ENCODE measurements around the gene DTNB. TPM values are rescaled to one million over a fixed set of nuclear protein-coding genes. Genes with fewer than 3 reads are reported as not detected.

The DTNB gene
- polyA plus RNA-seq, 1 donor from 2014 or later, result 22.5 TPM

DNA sequence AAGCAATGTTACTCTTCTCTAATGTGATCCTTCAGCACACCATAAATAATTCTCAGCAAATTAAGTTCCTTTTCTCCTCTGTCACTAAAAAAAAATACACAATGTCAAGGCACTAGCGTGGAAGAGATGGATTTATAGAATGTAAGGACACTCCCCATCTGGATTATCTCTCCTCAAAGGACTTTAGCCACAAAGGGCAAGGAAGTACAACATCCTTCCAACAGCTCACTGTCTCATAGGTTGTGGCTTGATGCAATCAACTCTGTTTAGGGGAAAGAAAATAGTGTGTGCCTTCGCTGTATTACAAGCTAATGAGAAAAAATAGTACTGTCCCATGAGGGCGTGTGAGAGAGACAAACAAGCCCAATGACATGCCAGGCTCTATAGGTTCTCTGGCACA lies 202.6 kb downstream of the DTNB start:
- Histone ChIP-seq H3K79me2 (replicated peaks; ENCODE audit: insufficient read depth, low read length) (no peaks in the 10 kb centered on the region), H3K9ac (ENCODE audit: low read length) (no peak overlapping the region)

DNA sequence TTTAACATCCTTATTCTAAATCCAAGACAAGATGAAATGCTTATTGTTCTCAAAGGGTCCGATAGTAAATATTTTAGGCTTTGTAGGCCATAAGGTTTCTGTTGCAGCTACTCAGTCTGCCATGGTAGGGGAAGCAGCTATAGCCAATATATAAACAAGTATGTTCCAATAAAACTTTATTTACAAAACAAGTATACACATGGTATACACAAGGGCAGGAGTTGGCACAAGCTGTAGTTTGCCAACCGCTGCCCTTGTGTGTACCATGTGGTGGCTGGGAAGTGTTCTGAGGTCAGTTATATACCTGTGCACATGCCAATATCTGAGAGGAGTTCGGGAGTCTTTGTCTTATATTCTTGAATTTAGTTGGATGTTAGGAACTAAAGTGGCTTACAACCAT lies 205.6 kb downstream of the DTNB start:
- Histone ChIP-seq H3K4me2 (ENCODE audit: low read length) (no peak overlapping the region), H3K9me2 (ENCODE audit: insufficient read depth, low read length) (no peaks in the 10 kb centered on the region), H4K20me1 (ENCODE audit: insufficient read depth) (no peaks in the 10 kb centered on the region), H3K27ac (ENCODE audit: low read length) (no peak overlapping the region), H3K4me3 (ENCODE audit: low read length) (no peak overlapping the region), H3K9me3 (ENCODE audit: low read length) (no peaks in the 10 kb centered on the region), H2AFZ (ENCODE audit: low read depth, low read length) (no peak overlapping the region), H3K27me3 (ENCODE audit: insufficient read depth, low read depth, low read length) (no peaks in the 10 kb centered on the region), H3K9ac (ENCODE audit: low read length) (no peak overlapping the region), H3F3A (ENCODE audit: insufficient read depth, low read length, poor library complexity, severe bottlenecking) (no peaks in the 10 kb centered on the region), H3K36me3 (ENCODE audit: insufficient read depth, low read length) (no peaks in the 10 kb centered on the region), H3K79me2 (replicated peaks; ENCODE audit: insufficient read depth, low read length) (no peaks in the 10 kb centered on the region)
- TF ChIP-seq, protein P1, sequence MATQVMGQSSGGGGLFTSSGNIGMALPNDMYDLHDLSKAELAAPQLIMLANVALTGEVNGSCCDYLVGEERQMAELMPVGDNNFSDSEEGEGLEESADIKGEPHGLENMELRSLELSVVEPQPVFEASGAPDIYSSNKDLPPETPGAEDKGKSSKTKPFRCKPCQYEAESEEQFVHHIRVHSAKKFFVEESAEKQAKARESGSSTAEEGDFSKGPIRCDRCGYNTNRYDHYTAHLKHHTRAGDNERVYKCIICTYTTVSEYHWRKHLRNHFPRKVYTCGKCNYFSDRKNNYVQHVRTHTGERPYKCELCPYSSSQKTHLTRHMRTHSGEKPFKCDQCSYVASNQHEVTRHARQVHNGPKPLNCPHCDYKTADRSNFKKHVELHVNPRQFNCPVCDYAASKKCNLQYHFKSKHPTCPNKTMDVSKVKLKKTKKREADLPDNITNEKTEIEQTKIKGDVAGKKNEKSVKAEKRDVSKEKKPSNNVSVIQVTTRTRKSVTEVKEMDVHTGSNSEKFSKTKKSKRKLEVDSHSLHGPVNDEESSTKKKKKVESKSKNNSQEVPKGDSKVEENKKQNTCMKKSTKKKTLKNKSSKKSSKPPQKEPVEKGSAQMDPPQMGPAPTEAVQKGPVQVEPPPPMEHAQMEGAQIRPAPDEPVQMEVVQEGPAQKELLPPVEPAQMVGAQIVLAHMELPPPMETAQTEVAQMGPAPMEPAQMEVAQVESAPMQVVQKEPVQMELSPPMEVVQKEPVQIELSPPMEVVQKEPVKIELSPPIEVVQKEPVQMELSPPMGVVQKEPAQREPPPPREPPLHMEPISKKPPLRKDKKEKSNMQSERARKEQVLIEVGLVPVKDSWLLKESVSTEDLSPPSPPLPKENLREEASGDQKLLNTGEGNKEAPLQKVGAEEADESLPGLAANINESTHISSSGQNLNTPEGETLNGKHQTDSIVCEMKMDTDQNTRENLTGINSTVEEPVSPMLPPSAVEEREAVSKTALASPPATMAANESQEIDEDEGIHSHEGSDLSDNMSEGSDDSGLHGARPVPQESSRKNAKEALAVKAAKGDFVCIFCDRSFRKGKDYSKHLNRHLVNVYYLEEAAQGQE (IDR thresholded peaks at IDR 0.05; ENCODE audit: borderline replicate concordance), result no peak
- TF ChIP-seq EZH2 (IDR thresholded peaks at IDR 0.05; ENCODE audit: borderline replicate concordance, insufficient read depth, low read length, poor library complexity, severe bottlenecking), result no peak
- TF ChIP-seq SMC3 (conservative IDR thresholded peaks at IDR 0.05; ENCODE audit: poor library complexity), result no peak
- TF ChIP-seq RAD21 (conservative IDR thresholded peaks at IDR 0.05), result no peak
- TF ChIP-seq, protein P2, sequence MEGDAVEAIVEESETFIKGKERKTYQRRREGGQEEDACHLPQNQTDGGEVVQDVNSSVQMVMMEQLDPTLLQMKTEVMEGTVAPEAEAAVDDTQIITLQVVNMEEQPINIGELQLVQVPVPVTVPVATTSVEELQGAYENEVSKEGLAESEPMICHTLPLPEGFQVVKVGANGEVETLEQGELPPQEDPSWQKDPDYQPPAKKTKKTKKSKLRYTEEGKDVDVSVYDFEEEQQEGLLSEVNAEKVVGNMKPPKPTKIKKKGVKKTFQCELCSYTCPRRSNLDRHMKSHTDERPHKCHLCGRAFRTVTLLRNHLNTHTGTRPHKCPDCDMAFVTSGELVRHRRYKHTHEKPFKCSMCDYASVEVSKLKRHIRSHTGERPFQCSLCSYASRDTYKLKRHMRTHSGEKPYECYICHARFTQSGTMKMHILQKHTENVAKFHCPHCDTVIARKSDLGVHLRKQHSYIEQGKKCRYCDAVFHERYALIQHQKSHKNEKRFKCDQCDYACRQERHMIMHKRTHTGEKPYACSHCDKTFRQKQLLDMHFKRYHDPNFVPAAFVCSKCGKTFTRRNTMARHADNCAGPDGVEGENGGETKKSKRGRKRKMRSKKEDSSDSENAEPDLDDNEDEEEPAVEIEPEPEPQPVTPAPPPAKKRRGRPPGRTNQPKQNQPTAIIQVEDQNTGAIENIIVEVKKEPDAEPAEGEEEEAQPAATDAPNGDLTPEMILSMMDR (IDR thresholded peaks at IDR 0.05; ENCODE audit: poor library complexity, severe bottlenecking), result no peak
- no peak for TF ChIP-seq EP300 (conservative IDR thresholded peaks at IDR 0.05; ENCODE audit: poor library complexity, severe bottlenecking)
- no peak for TF ChIP-seq POLR2AphosphoS5 (IDR thresholded peaks at IDR 0.05)
- TF ChIP-seq MXI1 (conservative IDR thresholded peaks at IDR 0.05; ENCODE audit: poor library complexity, severe bottlenecking), result no peak
- TF ChIP-seq TAF1 (IDR thresholded peaks at IDR 0.05; ENCODE audit: low read depth), result no peak

More for the DNA sequence above, 202.6 kb downstream of the DTNB start:
- Histone ChIP-seq H3F3A (ENCODE audit: insufficient read depth, low read length, poor library complexity, severe bottlenecking) (no peaks in the 10 kb centered on the region), H3K27ac (ENCODE audit: low read length) (no peak overlapping the region), H3K27me3 (ENCODE audit: insufficient read depth, low read depth, low read length) (no peaks in the 10 kb centered on the region), H3K4me3 (ENCODE audit: low read length) (no peak overlapping the region), H3K9me2 (ENCODE audit: insufficient read depth, low read length) (no peaks in the 10 kb centered on the region), H4K20me1 (ENCODE audit: insufficient read depth) (no peaks in the 10 kb centered on the region), H3K9me3 (ENCODE audit: low read length) (peaks cover 10% of the 10 kb centered on the region), H3K36me3 (ENCODE audit: insufficient read depth, low read length) (no peaks in the 10 kb centered on the region), H3K4me2 (ENCODE audit: low read length) (no peak overlapping the region), H2AFZ (ENCODE audit: low read depth, low read length) (no peak overlapping the region)
- TF ChIP-seq, protein P2 (IDR thresholded peaks at IDR 0.05; ENCODE audit: poor library complexity, severe bottlenecking), result no peak
- TF ChIP-seq, protein P1 (IDR thresholded peaks at IDR 0.05; ENCODE audit: borderline replicate concordance), result no peak
- TF ChIP-seq EP300 (conservative IDR thresholded peaks at IDR 0.05; ENCODE audit: poor library complexity, severe bottlenecking) (no peak), MXI1 (conservative IDR thresholded peaks at IDR 0.05; ENCODE audit: poor library complexity, severe bottlenecking) (no peak), SMC3 (conservative IDR thresholded peaks at IDR 0.05; ENCODE audit: poor library complexity) (no peak), RAD21 (conservative IDR thresholded peaks at IDR 0.05) (no peak), TAF1 (IDR thresholded peaks at IDR 0.05; ENCODE audit: low read depth) (no peak), POLR2AphosphoS5 (IDR thresholded peaks at IDR 0.05) (no peak), EZH2 (IDR thresholded peaks at IDR 0.05; ENCODE audit: borderline replicate concordance, insufficient read depth, low read length, poor library complexity, severe bottlenecking) (no peak)
